ENCODE data around the gene ATR. TPM values are rescaled to one million over a fixed set of nuclear protein-coding genes. Genes with fewer than 3 reads are reported as not detected.

The ATR gene
- total and polyA plus RNA-seq, 11 donors, result 5.4 to 17.0 (median 11.0) TPM

DNA sequence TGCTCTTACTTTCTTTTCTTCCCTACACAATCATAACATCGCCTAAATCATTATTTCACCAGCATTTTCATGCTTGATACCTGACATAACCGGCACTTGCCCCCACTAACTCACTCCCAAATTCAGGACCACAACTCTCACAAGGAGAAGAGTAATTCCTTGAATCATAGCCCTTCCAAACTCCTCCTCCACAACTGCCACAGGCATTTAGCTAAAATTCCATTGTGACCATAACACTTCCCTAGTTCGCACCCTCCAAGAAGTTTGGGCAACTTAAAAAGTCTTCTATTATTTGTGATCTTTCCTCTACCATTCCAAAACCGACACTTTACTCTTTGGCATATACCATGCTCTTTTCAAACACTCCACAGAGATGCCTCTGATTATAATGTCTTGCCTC is 71.3 kb downstream of the ATR start:
- TF ChIP-seq, protein P1, sequence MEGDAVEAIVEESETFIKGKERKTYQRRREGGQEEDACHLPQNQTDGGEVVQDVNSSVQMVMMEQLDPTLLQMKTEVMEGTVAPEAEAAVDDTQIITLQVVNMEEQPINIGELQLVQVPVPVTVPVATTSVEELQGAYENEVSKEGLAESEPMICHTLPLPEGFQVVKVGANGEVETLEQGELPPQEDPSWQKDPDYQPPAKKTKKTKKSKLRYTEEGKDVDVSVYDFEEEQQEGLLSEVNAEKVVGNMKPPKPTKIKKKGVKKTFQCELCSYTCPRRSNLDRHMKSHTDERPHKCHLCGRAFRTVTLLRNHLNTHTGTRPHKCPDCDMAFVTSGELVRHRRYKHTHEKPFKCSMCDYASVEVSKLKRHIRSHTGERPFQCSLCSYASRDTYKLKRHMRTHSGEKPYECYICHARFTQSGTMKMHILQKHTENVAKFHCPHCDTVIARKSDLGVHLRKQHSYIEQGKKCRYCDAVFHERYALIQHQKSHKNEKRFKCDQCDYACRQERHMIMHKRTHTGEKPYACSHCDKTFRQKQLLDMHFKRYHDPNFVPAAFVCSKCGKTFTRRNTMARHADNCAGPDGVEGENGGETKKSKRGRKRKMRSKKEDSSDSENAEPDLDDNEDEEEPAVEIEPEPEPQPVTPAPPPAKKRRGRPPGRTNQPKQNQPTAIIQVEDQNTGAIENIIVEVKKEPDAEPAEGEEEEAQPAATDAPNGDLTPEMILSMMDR (IDR thresholded peaks at IDR 0.05), result no peak
- no peak for TF ChIP-seq POLR2A (IDR thresholded peaks at IDR 0.05)
- no peak for DNase-seq
- H3K36me3 ChIP-seq, result peaks cover 0 to 96% (median 75%) of the 10 kb centered on the region in 9 donors
- no peak overlapping the region for H3K27ac ChIP-seq
- no peak overlapping the region for H3K4me3 ChIP-seq
- 96 to 98% (median 97%) methylated on average over 4 of the region's 4 CpGs for WGBS, 4 donors
- no peaks in the 10 kb centered on the region for H3K4me1 ChIP-seq
- no peaks in the 10 kb centered on the region for H3K27me3 ChIP-seq
- no peak for ATAC-seq
- intact Hi-C loops (cut with DNase I), result no loop called here
- peaks cover 0 to 2% (median 0%) of the 10 kb centered on the region in 12 donors for H3K9me3 ChIP-seq

DNA sequence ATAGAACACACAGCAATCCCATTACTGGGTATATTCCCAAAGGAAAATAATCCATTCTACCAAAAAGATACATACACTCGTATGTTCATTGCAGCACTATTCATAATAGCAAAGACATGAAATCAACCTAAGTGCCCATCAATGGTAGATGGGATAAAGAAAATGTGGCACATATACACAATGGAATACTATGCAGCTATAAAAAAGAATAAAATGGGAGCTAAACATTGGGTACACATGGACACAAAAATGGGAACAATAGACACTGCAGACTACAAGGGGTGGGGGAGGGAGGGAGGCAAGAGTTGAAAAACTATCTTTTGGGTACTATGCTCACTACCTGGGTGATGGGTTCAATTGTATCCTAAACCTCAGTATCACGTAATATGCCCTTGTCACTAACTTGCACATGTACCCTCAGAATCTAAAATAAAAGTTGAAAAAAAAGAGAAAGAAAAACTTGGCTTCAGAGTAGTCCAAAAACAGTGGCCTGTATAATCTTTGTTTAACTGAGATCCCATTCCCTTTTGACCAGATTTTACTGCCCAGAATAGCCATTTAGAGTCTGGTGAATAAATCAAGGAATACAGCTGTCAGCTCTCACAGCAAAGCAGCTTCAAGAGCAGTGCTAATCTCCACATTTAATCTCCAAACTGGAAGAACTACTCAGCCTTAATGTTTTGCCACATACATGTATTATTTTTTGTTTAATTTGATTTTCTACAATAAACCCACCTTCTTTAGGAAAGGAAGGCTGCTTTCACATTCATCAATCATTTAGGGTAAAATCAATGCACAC is 76.1 kb downstream of the ATR start:
- intact Hi-C loops (cut with DNase I), result no loop called here
- peaks cover 0 to 90% (median 70%) of the 10 kb centered on the region in 9 donors for H3K36me3 ChIP-seq

DNA sequence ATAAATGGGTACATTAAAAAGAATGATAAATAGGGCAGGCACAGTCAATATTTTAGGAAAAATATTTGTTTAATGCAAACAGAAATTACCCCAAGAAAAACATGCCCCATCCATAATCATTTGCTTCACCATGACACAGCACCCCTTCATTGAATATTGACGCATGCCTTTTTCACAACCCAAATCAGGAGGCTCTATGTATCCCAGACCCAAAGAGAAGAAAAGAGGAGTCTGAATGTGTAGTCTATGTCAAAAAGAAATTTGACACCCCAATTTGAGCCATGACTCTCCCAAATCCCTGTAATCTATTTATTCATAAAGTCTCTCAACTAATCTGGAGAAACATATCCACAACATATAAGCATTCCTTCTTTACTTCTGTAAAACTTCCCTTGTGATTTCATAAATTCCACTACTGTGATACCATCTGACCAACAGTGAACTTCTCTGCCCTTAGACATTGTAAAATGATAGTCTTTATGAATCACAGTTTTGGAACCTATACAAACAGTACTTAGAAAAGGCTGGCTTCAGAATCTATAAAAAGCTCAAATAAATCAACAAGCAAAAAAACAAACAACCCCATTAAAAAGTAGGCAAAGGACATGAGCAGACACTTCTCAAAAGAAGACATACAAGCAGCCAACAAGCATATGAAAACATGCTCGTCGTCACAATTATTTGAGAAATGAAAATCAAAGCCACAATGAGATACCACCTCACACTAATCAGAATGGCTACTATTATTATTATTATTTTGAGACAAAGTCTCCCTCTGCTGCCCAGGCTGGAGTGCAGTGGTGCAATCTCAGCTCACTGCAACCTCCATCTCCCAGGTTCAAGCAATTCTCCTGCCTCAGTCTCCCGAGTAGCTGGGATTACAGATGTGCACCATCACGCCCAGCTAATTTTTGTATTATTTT is 77.3 kb downstream of the ATR start:
- H3K9me3 ChIP-seq, result peaks cover 0 to 4% (median 0%) of the 10 kb centered on the region in 12 donors
- TF ChIP-seq, protein P1 (IDR thresholded peaks at IDR 0.05), result no peak
- no peak for TF ChIP-seq POLR2A (IDR thresholded peaks at IDR 0.05)
- peaks cover 0 to 90% (median 70%) of the 10 kb centered on the region in 9 donors for H3K36me3 ChIP-seq
- no peaks in the 10 kb centered on the region for H3K4me1 ChIP-seq
- no peak for ATAC-seq
- WGBS, 4 donors, result 92 to 98% (median 96%) methylated on average over 5 of the region's 5 CpGs
- H3K27me3 ChIP-seq, result no peaks in the 10 kb centered on the region
- H3K27ac ChIP-seq, result no peak overlapping the region
- intact Hi-C loops (cut with DNase I), result no loop called here
- no peak for DNase-seq
- no peak overlapping the region for H3K4me3 ChIP-seq

More for the DNA sequence above, 76.1 kb downstream of the ATR start:
- TF ChIP-seq, protein P1 (IDR thresholded peaks at IDR 0.05), result no peak
- TF ChIP-seq POLR2A (IDR thresholded peaks at IDR 0.05), result no peak
- Histone ChIP-seq H3K27ac (no peak overlapping the region), H3K9me3 (peaks cover 0 to 4% (median 0%) of the 10 kb centered on the region in 12 donors), H3K4me1 (no peaks in the 10 kb centered on the region), H3K4me3 (no peak overlapping the region), H3K27me3 (no peaks in the 10 kb centered on the region)
- WGBS, 4 donors, result 95 to 99% (median 97%) methylated on average over 2 of the region's 2 CpGs
- no peak for DNase-seq
- ATAC-seq, result no peak

DNA sequence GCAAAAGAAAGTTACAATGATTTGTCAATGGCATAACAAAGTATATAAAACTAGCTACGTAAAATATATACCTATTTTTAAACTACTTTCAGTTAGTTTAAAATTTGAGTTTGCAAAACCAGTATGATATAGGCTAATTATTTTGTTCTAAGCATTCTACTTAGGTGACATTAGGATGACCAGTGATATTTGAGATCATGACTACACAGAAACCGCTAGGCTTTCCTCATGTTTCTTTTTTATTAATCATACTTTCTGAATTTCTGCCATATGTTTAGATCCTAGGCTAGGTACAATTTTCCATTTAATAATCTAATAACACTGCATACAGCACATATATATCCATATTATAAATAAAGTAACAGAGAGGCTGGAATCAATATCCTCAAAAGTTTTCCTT is 78.3 kb downstream of the ATR start:
- Histone ChIP-seq H3K9me3 (peaks cover 0 to 4% (median 0%) of the 10 kb centered on the region in 12 donors), H3K27ac (no peak overlapping the region), H3K4me3 (no peak overlapping the region), H3K27me3 (no peaks in the 10 kb centered on the region), H3K36me3 (peaks cover 0 to 90% (median 67%) of the 10 kb centered on the region in 9 donors), H3K4me1 (no peaks in the 10 kb centered on the region)
- intact Hi-C loops (cut with DNase I), result no loop called here
- TF ChIP-seq, protein P1 (IDR thresholded peaks at IDR 0.05), result no peak
- TF ChIP-seq POLR2A (IDR thresholded peaks at IDR 0.05), result no peak
- ATAC-seq, result no peak
- WGBS, 4 donors, result 72 to 98% (median 95%) methylated on average over 2 of the region's 2 CpGs
- no peak for DNase-seq

Measured in heart left ventricle (tissue), 16 donors.